Measurements from ENCODE around the gene KPNA5. TPM values are rescaled to one million over a fixed set of nuclear protein-coding genes. Genes with fewer than 3 reads are reported as not detected.
"Not testable (repeated sequence)": the region's sequence is repeated elsewhere in the genome, so short reads cannot be mapped to it uniquely, and the experiment has no call there.

The KPNA5 gene
- total RNA-seq, 2 experiments from 2014 or later, result 12.4 to 12.6 TPM

DNA sequence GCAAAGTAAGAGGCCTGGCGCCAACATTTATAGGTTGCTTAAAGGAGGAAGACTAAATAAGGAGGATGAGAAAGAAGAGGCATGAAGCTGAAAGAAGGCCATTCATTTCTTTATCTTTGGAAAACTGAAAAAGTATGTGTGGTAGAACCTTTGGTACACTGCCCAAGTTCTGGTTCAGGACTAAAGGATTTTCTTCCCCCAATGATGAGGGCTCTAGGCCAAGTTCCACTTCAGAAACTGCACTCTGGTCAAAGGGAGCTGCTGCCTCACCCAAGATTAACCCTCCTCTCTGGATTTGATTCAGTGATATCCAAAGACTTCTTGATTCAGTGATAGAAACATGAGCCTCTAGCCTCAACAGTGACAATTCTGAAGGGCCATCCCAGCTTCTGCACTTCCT is 5.0 kb upstream of the KPNA5 start:
- no peak for TF ChIP-seq EZH2phosphoT487 (IDR thresholded peaks at IDR 0.05; ENCODE audit: borderline replicate concordance, low read depth, low read length)
- TF ChIP-seq, protein P1, sequence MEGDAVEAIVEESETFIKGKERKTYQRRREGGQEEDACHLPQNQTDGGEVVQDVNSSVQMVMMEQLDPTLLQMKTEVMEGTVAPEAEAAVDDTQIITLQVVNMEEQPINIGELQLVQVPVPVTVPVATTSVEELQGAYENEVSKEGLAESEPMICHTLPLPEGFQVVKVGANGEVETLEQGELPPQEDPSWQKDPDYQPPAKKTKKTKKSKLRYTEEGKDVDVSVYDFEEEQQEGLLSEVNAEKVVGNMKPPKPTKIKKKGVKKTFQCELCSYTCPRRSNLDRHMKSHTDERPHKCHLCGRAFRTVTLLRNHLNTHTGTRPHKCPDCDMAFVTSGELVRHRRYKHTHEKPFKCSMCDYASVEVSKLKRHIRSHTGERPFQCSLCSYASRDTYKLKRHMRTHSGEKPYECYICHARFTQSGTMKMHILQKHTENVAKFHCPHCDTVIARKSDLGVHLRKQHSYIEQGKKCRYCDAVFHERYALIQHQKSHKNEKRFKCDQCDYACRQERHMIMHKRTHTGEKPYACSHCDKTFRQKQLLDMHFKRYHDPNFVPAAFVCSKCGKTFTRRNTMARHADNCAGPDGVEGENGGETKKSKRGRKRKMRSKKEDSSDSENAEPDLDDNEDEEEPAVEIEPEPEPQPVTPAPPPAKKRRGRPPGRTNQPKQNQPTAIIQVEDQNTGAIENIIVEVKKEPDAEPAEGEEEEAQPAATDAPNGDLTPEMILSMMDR (conservative IDR thresholded peaks at IDR 0.05; ENCODE audit: low read length), result no peak
- no peaks in the 10 kb centered on the region for H3K79me2 ChIP-seq (ENCODE audit: insufficient read depth, low read depth, low read length)

DNA sequence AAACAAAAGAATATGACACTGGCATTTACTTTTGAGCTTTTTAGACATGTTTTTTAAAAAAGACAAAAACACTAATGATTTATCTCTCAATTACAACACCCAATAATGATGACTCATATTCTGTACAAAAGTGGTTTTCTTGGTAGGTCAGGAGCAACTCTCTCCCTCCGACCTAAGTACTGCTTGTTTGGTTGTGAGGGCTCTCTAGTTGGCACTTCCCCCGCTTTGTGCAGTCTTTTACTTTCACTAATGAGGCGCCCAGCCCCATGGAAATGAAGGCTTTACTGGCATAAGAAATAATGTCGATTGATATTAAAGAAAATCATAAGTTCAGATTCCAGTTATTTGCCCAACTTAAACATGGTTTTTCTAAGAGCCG is 1.3 kb downstream of the KPNA5 start:
- Histone ChIP-seq H3K79me2 (ENCODE audit: insufficient read depth, low read depth, low read length) (peaks cover 57% of the 10 kb centered on the region), H3K9me2 (ENCODE audit: insufficient read depth, low read length) (no peaks in the 10 kb centered on the region), H3K4me2 (ENCODE audit: low read length) (peak overlapping the region; percentile 65), H4K20me1 (ENCODE audit: insufficient read depth, low read length) (0 out of 2 replicates have a peak, but pooled peaks cover 5% of the 10 kb centered on the region), H3K9me3 (ENCODE audit: low read length) (no peaks in the 10 kb centered on the region), H3K27ac (ENCODE audit: low read depth, low read length, poor library complexity, severe bottlenecking) (no peak overlapping the region), H3K36me3 (ENCODE audit: insufficient read depth, low read length) (peaks cover 16% of the 10 kb centered on the region), H3K4me1 (ENCODE audit: insufficient read depth, low read length, poor library complexity, severe bottlenecking) (peaks cover 19% of the 10 kb centered on the region), H3K4me3 (ENCODE audit: low read depth, low read length, poor library complexity, severe bottlenecking) (peak overlapping the region; percentile 82), H2AFZ (ENCODE audit: low read length) (no peak overlapping the region)
- CTCF ChIA-PET (ENCODE audit: unreplicated experiment), result no interaction called here
- peak; percentile 20 for DNase-seq (ENCODE audit: low spot score)
- POLR2A ChIA-PET, result interaction anchor here (1.5 to 2.9 kb wide), 3 partner anchors 11 to 112 kb away, joined by 7 to 12 read pairs (median 8); partner anchors contain the start of gene RWDD1
- TF ChIP-seq, protein P1 (conservative IDR thresholded peaks at IDR 0.05; ENCODE audit: low read length), result no peak
- TF ChIP-seq EZH2phosphoT487 (IDR thresholded peaks at IDR 0.05; ENCODE audit: borderline replicate concordance, low read depth, low read length), result no peak
- BruUV-seq (replicated peaks), result no TSS peak
- intact Hi-C loops (cut with micrococcal nuclease; ENCODE audit: unreplicated experiment), result loop anchor here (5.0 kb wide), 1 partner anchor 325 kb away; no protein-coding TSS in a partner anchor

More for the DNA sequence above, 5.0 kb upstream of the KPNA5 start:
- Histone ChIP-seq H4K20me1 (ENCODE audit: insufficient read depth, low read length) (no peaks in the 10 kb centered on the region), H3K27ac (ENCODE audit: low read depth, low read length, poor library complexity, severe bottlenecking) (no peak overlapping the region), H3K36me3 (ENCODE audit: insufficient read depth, low read length) (no peaks in the 10 kb centered on the region), H3K4me2 (ENCODE audit: low read length) (no peak overlapping the region), H2AFZ (ENCODE audit: low read length) (no peak overlapping the region), H3K4me3 (ENCODE audit: low read depth, low read length, poor library complexity, severe bottlenecking) (no peak overlapping the region), H3K9me2 (ENCODE audit: insufficient read depth, low read length) (no peaks in the 10 kb centered on the region), H3K4me1 (ENCODE audit: insufficient read depth, low read length, poor library complexity, severe bottlenecking) (peaks cover 7% of the 10 kb centered on the region), H3K9me3 (ENCODE audit: low read length) (no peaks in the 10 kb centered on the region)
- CTCF ChIA-PET (ENCODE audit: unreplicated experiment), result no interaction called here
- intact Hi-C loops (cut with micrococcal nuclease; ENCODE audit: unreplicated experiment), result no loop called here
- no TSS peak for BruUV-seq (replicated peaks)
- no peak for DNase-seq (ENCODE audit: low spot score)
- POLR2A ChIA-PET, result no interaction called here

DNA sequence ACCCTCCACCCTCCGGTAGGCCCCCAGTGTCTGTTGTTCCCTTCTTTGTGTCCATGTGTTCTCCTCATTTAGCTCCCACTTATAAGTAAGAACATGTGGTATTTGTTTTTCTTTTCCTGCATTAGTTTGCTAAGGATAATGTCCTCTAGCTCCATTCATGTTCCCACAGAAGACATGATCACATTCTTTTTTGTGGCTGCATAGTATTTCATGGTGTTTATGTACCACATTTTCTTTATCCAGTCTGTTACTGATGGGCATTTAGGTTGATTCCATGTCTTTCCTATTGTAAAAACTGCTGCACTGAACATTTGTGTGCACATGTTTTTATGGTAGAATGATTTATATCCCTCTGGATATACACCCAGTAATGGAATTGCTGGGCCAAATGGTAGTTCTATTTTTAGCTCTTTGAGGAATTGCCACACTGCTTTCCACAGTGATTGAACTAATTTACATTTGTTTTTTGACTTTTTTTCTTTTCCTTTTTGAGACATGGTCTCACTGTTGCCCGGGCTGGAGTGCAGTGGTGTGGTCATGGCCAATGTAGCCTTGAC is 4.5 kb downstream of the KPNA5 start:
- Histone ChIP-seq H3K4me3 (ENCODE audit: low read depth, low read length, poor library complexity, severe bottlenecking) (no peak overlapping the region), H3K4me1 (ENCODE audit: insufficient read depth, low read length, poor library complexity, severe bottlenecking) (peaks cover 11% of the 10 kb centered on the region), H4K20me1 (ENCODE audit: insufficient read depth, low read length) (0 out of 2 replicates have a peak, but pooled peaks cover 5% of the 10 kb centered on the region), H2AFZ (ENCODE audit: low read length) (no peak overlapping the region), H3K36me3 (ENCODE audit: insufficient read depth, low read length) (peaks cover 25% of the 10 kb centered on the region), H3K9me3 (ENCODE audit: low read length) (no peaks in the 10 kb centered on the region), H3K4me2 (ENCODE audit: low read length) (no peak overlapping the region), H3K9me2 (ENCODE audit: insufficient read depth, low read length) (no peaks in the 10 kb centered on the region), H3K79me2 (ENCODE audit: insufficient read depth, low read depth, low read length) (peaks cover 82% of the 10 kb centered on the region), H3K27ac (ENCODE audit: low read depth, low read length, poor library complexity, severe bottlenecking) (no peak overlapping the region)
- no peak for DNase-seq (ENCODE audit: low spot score)
- TF ChIP-seq EZH2phosphoT487 (IDR thresholded peaks at IDR 0.05; ENCODE audit: borderline replicate concordance, low read depth, low read length), result no peak
- TF ChIP-seq, protein P1 (conservative IDR thresholded peaks at IDR 0.05; ENCODE audit: low read length), result no peak
- POLR2A ChIA-PET, result interaction anchor here (0.6 to 2.5 kb wide), 3 partner anchors 13 to 18 kb away, joined by 3 to 7 read pairs (median 3); partner anchors contain the start of gene ZUP1
- intact Hi-C loops (cut with micrococcal nuclease; ENCODE audit: unreplicated experiment), result no loop called here
- CTCF ChIA-PET (ENCODE audit: unreplicated experiment), result no interaction called here
- no TSS peak for BruUV-seq (replicated peaks)

DNA sequence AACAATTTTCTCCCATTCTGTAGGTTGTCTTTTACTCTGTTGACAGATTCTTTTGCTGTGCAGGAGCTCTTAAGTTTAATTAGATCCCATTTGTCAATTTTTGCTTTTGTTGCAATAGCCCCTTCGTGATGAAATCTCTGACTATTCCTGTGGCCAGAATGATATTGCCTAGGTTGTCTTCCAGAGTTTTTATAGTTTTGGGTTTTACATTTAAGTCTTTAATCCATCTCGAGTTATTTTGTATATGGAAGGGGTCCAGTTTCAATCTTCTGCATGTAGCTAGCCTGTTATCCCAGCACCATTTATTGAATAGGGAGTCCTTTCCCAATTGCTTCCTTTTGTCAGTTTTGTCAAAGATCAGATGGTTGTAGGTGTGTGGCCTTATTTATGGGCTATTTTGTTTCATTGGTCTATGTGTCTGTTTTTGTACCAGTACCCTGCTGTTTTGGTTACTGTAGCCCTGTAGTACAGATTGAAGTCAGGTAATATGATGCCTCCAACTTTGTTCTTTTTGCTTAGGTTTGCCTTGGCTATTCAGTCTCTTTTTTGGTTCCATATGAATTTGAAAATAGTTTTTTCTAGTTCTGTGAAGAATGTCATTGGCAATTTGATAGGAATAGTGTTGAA is 5.6 kb downstream of the KPNA5 start:
- H3K27ac ChIP-seq (ENCODE audit: low read depth, low read length, poor library complexity, severe bottlenecking); DNase-seq (ENCODE audit: low spot score); H3K9me3 ChIP-seq (ENCODE audit: low read length); BruUV-seq (replicated peaks); intact Hi-C loops (cut with micrococcal nuclease; ENCODE audit: unreplicated experiment); H3K4me2 ChIP-seq (ENCODE audit: low read length); H4K20me1 ChIP-seq (ENCODE audit: insufficient read depth, low read length); CTCF ChIA-PET (ENCODE audit: unreplicated experiment); H2AFZ ChIP-seq (ENCODE audit: low read length); H3K9me2 ChIP-seq (ENCODE audit: insufficient read depth, low read length); H3K4me3 ChIP-seq (ENCODE audit: low read depth, low read length, poor library complexity, severe bottlenecking): not testable (repeated sequence)
- Histone ChIP-seq H3K79me2 (ENCODE audit: insufficient read depth, low read depth, low read length) (peaks cover 80% of the 10 kb centered on the region), H3K36me3 (ENCODE audit: insufficient read depth, low read length) (peaks cover 32% of the 10 kb centered on the region), H3K4me1 (ENCODE audit: insufficient read depth, low read length, poor library complexity, severe bottlenecking) (peaks cover 11% of the 10 kb centered on the region)
- POLR2A ChIA-PET, result interaction anchor here (1.6 kb wide), 1 partner anchor 14 kb away, joined by 3 read pairs; no protein-coding TSS in a partner anchor

All from OCI-LY7 (cell line).